K562 (cell line): ENCODE data around the gene IL17RC. TPM values are rescaled to one million over a fixed set of nuclear protein-coding genes. Genes with fewer than 3 reads are reported as not detected.

Experiments
- ETV1 ChIP-seq: fragments of 450-650 bp; conservative IDR thresholded peaks from 2 replicates; pipeline ENCODE4 v1.6.1; 2016; ENCODE audit warnings: missing genetic modification characterization, control low read depth, low read depth, missing compliant biosample characterization
- MAX ChIP-seq: sonication (generic); formaldehyde crosslinking; IDR thresholded peaks from 2 replicates; pipeline ENCODE4 v1.9.0; 2022; ENCODE audit warnings: mild to moderate bottlenecking, missing genetic modification reagents
- MLLT1 ChIP-seq, 2 experiments: fragments of 450-650 bp; IDR thresholded peaks; 2 replicates each; pipeline ENCODE4 v1.6.1; 2016
- TCFL5 ChIP-seq: fragments of 250-450 bp; sonication (Bioruptor Pico); conservative IDR thresholded peaks from 2 replicates; pipeline ENCODE4 v1.6.1; 2021; ENCODE audit warnings: mild to moderate bottlenecking, moderate library complexity, matching md5 sums
- TRIM24 ChIP-seq, 2 experiments: fragments of 450-650 bp; IDR thresholded peaks; 2 replicates each; pipeline ENCODE4 v1.6.1; 2016
- USF2 ChIP-seq: sonication (generic); formaldehyde crosslinking; IDR thresholded peaks from 2 replicates; pipeline ENCODE4 v1.5.0; 2020; ENCODE audit warnings: missing genetic modification reagents
- ZKSCAN1 ChIP-seq: fragments of 150-350 bp; IDR thresholded peaks from 2 replicates; pipeline ENCODE4 v1.6.1; 2016; ENCODE audit warnings: low read depth, low read length
- polyA plus RNA-seq, 8 experiments: library from polyadenylated mRNA; depleted of rRNA in 4 of 8; stranded (reverse) in 5 of 8; unstranded in 3 of 8; fragments of >200 nt; fragmentation: Nextera tagmentation in 2 of 8; fragmentation: Illumina TruSeq in 1 of 8; extraction: Ambion mirVana in 2 of 8; extraction: Trizol in 1 of 8; gene quantifications; 2 replicates each; pipeline versions ENCODE4 v1.2.1 to v1.2.3, GENCODE V29; 2011 to 2014; ENCODE audit warnings: inconsistent platforms in 1 of 8, missing spikeins in 1 of 8
- total RNA-seq, 7 experiments: library from RNA; depleted of rRNA in 6 of 7; stranded (reverse); fragments of >200 nt in 6 of 7; fragmentation: Illumina TruSeq in 2 of 7; extraction: Trizol in 2 of 7; gene quantifications; 2 replicates each; pipeline versions ENCODE4 v1.2.1 to v1.2.3, GENCODE V29; 2011 to 2021; ENCODE audit warnings: low replicate concordance in 1 of 7
- TF ChIP-seq, protein P1 (sequence below): fragments of 250-450 bp; sonication (Bioruptor Pico); IDR thresholded peaks from 2 replicates; pipeline ENCODE4 v1.4.0; 2020
- TF ChIP-seq, protein P2 (sequence below): sonication (generic); formaldehyde crosslinking; IDR thresholded peaks from 2 replicates; pipeline ENCODE4 v1.4.0; 2020; ENCODE audit warnings: mild to moderate bottlenecking, missing genetic modification reagents

The IL17RC gene
- total and polyA plus RNA-seq, 9 of the 15 experiments (the other 6 are each of a cell fraction or from before 2014, with no cell fraction given), result 0.15 to 11.4 (median 7.1) TPM; not detected in 1

DNA sequence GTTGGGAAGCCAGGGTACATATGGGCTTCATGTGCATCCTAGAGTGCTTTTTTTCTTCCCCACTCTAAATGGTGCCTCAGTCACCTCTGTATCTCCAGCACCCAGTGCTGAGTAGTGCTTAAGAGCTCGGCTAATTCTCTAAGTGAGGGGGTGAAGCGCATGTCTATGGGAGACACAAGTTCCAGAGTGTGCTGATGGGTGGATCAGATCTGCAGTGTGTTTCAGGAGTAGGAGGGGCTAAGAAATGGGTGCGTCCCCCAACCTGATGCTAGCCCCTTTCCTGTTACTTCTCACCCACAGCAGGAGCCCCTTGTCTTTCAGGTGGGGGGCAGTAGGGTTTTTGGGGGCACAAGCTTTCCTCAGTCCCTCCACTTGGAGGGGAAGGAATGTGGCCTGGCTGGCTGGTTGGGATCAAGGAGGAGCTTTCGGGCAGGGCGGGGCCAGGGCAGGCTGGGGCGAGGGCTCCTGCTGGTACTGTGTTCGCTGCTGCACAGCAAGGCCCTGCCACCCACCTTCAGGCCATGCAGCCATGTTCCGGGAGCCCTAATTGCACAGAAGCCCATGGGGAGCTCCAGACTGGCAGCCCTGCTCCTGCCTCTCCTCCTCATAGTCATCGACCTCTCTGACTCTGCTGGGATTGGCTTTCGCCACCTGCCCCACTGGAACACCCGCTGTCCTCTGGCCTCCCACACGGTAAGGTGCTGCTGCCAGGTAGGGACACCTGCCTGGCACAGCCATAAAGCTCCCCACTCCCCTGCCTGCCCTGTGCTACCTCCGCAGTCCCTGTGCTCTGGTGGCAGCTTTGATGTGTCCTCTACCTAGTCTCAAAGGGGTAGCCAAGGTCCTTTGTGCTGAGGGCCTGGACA lies 14.3 kb upstream of the IL17RC start, which contains the start of gene IL17RE (continued):
- TF ChIP-seq, protein P1, sequence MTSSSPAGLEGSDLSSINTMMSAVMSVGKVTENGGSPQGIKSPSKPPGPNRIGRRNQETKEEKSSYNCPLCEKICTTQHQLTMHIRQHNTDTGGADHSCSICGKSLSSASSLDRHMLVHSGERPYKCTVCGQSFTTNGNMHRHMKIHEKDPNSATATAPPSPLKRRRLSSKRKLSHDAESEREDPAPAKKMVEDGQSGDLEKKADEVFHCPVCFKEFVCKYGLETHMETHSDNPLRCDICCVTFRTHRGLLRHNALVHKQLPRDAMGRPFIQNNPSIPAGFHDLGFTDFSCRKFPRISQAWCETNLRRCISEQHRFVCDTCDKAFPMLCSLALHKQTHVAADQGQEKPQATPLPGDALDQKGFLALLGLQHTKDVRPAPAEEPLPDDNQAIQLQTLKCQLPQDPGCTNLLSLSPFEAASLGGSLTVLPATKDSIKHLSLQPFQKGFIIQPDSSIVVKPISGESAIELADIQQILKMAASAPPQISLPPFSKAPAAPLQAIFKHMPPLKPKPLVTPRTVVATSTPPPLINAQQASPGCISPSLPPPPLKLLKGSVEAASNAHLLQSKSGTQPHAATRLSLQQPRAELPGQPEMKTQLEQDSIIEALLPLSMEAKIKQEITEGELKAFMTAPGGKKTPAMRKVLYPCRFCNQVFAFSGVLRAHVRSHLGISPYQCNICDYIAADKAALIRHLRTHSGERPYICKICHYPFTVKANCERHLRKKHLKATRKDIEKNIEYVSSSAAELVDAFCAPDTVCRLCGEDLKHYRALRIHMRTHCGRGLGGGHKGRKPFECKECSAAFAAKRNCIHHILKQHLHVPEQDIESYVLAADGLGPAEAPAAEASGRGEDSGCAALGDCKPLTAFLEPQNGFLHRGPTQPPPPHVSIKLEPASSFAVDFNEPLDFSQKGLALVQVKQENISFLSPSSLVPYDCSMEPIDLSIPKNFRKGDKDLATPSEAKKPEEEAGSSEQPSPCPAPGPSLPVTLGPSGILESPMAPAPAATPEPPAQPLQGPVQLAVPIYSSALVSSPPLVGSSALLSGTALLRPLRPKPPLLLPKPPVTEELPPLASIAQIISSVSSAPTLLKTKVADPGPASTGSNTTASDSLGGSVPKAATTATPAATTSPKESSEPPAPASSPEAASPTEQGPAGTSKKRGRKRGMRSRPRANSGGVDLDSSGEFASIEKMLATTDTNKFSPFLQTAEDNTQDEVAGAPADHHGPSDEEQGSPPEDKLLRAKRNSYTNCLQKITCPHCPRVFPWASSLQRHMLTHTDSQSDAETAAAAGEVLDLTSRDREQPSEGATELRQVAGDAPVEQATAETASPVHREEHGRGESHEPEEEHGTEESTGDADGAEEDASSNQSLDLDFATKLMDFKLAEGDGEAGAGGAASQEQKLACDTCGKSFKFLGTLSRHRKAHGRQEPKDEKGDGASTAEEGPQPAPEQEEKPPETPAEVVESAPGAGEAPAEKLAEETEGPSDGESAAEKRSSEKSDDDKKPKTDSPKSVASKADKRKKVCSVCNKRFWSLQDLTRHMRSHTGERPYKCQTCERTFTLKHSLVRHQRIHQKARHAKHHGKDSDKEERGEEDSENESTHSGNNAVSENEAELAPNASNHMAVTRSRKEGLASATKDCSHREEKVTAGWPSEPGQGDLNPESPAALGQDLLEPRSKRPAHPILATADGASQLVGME (CRISPR knock-in tag), result no peak
- no peak for TF ChIP-seq USF2 (CRISPR knock-in tag)
- TF ChIP-seq, protein P2, sequence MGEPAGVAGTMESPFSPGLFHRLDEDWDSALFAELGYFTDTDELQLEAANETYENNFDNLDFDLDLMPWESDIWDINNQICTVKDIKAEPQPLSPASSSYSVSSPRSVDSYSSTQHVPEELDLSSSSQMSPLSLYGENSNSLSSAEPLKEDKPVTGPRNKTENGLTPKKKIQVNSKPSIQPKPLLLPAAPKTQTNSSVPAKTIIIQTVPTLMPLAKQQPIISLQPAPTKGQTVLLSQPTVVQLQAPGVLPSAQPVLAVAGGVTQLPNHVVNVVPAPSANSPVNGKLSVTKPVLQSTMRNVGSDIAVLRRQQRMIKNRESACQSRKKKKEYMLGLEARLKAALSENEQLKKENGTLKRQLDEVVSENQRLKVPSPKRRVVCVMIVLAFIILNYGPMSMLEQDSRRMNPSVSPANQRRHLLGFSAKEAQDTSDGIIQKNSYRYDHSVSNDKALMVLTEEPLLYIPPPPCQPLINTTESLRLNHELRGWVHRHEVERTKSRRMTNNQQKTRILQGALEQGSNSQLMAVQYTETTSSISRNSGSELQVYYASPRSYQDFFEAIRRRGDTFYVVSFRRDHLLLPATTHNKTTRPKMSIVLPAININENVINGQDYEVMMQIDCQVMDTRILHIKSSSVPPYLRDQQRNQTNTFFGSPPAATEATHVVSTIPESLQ, result no peak
- no peak for TF ChIP-seq TRIM24 (IDR thresholded peaks at IDR 0.05)
- 0 out of 4 replicates have a peak, but pooled peaks of 1 of the 2 experiments have one; percentile 40 for TF ChIP-seq MLLT1 (IDR thresholded peaks at IDR 0.05)
- TF ChIP-seq TCFL5, result no peak
- TF ChIP-seq MAX (CRISPR knock-in tag), result peak; percentile 9; the same call in 1 of the 2 replicates
- TF ChIP-seq ZKSCAN1, result no peak
- no peak for TF ChIP-seq ETV1 (tag)
